NCI-H1105 treated with DMSO at 0.1 percent for 48 hours (cell line): ENCODE data around the gene CNDP1.
"Not testable (repeated sequence)": the region's sequence is repeated elsewhere in the genome, so short reads cannot be mapped to it uniquely, and the experiment has no call there.

Source experiments
- DNase-seq: peaks from one replicate; lab custom pipeline; 2025; lab: John Stamatoyannopoulos, UW

Gene CNDP1

DNA sequence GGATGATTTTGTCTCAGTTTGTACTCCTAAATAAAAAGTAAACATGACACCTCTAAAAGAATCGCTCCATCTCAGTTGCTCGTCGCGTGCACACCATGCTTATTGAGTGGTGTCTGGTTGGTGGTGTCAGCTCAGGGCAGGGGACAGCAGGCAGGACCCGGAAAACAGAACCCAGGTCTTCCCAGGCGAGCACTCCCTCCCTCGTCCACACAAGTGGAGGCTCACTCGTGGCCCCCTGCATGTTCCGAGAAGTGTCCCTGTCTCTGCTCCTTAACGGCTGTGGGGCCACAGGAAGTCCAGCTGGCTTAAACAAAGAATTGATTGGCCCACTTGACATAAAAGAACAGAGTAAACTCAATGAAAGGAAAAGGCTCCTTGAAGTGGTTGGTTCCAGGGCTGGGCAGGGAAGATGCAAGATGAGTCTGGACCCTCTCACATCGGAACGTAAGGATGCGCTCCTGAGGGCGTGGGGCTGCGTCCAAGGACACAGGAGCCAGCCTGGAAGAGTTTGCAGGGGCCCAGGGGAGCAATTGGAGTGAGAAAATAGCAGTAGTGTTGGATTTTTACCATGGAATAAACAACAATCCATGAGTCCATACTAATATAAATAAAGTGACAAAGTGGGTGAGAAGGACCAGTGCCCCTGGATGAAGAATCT is 13.1 kb upstream of the CNDP1 start:
- no peak for DNase-seq

DNA sequence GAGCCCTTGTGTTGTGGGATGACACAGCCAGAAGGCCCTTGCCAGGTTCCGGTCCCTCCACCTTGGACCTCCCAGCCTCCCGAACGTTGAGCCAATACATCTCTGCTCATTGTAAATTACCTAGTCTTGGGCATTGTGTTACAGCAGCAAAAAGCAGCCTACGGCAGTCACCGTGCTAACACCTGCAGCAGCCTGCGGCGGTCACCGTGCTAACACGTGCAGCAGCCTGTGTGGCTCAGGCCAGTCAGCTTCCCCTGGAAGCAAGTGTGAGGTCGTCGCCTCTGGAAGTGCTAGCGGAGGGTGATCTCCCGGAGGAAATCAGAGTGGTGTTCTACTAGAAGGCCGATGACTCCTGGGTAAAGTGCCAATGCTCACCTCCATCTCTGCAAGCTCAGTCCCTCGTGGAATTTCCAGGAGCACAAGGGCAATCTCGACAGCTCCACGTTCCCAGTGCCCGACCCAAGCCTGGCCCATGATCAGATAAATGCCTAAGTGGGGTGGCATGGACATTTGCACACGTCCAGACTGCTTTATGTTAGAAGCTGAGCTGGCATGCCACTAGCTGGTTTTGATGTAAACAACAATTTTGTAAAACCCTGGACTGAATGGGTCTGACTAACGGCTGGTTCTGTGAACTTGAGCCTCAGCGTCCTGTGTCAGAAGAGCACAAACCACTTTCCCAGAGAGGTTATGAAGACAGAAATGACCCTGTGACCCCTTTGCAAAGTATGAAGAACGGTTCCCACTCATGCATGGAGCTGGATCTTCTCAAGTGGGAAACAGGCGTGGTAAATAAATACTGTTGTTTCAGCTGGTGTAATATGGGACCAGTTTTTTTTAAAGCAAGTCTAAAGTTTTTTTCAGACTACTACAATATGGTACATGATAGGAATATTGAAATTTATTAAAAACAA is 11.4 kb upstream of the CNDP1 start:
- DNase-seq: no peak

DNA sequence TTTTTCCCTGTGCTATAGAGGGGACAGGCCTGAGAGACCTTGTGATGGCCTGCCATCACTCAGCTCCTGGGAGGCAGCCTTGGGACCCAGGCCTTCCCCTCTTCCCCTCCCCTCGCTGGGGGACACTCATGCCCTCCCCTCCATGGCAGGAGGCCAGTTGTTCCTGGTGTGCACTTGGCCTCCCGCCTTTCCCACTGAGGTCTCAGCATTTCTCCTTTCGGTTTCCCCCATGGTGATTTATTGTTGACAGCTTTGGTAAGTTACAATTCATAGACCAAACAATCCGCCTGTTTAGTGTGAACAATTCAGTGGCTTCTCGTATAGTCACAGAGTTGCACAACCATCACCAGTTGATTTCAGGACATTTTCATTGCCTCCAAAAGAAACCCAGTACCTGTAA is 10.2 kb upstream of the CNDP1 start:
- peak; percentile 60 for DNase-seq

DNA sequence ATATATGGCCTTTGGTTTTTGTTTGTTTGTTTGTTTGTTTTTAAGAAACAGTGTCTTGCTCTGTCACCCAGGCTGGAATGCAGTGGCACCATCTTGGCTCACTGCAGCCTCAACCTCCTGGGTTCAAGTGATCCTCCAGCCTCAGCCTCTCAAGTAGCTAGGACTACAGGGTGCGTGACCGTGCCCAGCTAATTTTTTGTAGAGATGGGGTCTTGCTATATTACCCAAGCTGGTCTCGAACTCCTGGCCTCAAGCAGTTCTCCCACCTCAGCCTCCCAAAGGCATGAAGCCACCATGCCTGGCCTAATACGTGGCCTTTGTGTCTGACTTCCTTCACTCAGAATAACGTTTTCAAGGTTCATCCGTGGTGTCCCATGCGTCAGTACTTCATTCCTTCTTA is 9.4 kb upstream of the CNDP1 start:
- DNase-seq: not testable (repeated sequence)

DNA sequence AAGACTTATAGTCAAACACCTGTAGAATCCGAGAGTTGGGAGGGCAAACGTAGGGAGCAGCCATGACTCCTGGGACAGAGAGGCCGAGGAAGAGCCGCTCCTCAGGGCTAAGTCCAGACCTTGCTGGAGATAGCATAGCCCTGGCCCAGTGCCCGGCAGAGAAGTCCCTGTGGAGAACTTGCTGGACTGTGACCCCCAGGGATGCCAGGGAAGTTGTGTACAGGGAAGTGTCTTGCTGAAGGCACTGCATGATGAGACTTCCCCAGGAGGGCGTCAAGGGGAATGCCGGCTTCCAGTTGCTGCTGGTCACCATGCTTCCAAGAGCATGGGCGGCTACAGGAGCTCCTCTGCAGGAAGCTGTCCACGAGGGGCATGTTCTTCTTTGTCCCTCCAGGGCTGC is 8.6 kb upstream of the CNDP1 start:
- DNase-seq: no peak

DNA sequence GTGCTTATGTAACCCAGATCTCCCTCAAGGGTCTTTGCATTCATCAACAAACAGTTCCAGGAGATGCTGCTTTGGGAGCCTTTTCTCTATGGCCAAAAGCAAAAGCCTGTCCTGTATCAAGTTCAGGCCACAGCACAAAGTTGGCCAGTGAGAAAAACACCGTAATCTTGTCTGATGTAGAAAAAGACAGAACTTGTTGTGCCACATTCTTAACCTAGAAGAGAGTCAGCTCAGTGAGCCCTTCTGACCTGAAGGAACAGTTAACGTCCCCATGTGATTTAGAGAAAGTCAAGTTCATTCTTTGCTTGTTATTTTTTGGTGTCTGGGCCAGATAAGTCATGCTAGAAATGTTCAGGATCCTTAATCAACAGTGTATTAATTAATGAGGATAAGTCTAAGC is 7.8 kb upstream of the CNDP1 start:
- no peak for DNase-seq

DNA sequence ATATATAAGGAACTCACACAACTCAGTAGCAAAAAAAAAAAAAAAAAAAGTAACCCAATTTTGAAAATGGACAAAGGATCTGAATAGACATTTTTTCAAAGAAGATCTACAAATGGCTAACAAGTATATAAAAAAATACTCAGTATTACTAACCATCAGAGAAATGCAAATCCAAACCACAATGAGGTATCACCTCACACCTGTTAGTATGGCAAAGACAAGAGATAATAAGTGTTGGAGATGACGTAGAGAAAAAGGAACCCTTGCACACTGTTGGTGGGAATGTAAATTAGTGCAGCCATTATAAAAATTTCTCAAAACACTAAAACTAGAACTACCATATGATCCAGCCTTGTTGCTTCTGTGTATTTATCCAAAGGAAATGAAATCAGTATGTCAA is 5.8 kb upstream of the CNDP1 start:
- no peak for DNase-seq

DNA sequence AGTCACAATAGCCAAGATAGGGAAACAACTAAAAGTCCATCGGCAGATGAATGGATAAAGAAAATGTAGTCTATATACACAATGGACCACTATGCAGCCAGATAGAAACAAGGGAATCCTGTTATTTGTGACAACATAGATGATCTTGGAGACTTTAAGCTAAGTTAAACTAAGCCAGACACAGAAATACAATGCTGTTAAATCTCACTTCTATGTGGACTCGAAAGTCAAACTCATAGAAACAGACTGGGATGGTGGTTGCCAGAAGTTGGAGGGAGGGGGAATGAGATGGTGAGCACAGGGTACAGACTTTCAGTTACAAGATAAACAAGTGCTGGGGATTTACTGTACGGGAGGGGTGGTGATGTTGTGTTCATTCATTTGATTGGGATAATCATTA is 5.4 kb upstream of the CNDP1 start:
- no peak for DNase-seq

DNA sequence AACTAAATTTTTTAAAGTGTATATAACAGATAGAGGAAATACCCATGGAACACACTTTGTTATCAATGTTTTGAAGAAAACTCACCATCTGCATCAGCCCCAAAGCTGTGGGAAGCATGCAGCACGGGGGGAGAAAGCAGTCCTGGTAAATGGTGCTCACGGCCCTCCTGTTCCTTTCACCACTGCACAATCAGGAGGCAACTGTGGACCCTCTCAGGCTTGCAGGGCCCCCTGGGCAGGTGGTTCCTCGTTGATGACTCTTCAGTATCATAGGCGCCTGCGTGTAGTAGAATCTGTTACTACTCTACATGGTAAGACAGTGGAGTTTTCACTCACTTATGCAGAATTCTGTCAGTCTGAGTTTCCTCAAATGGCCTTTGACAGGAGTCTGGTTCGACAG is 4.9 kb upstream of the CNDP1 start:
- DNase-seq: no peak

DNA sequence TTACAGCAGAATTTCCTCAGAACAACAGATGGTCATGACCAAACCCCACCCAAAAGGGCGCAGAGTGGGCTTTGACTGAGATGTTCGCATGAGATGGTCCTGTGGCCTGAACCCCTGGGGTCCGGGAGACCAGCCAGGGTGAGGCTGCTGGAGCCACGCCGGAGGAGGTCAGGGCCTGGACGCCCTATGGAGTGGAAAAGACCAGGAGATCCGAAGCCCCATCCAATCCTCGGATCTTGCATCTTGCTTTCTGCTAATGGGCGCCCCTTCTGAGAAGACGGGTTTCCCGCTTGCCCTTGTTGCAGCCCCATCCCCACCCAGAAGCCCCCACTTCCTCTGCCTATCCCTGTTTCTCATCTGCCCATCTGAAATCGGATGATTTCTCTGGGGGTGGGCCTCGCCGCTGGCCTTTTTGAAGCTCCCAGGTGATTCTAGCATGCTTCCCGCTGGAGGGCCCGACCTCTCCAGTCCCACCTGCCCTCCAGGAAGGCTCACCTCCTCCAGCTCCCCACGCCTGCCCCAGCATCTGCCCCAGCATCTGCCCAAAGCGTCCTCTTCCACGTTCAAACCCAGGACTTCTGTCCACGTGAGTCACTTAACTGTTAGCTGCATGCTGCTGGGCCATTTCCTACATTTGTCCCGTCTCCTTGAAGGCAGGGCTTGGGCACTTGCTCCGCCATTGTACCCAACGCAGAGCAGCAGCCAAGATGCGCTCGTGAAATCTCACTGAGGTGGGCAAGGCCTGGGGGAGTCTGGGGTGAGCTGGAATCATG is 4.3 kb upstream of the CNDP1 start:
- DNase-seq: no peak

DNA sequence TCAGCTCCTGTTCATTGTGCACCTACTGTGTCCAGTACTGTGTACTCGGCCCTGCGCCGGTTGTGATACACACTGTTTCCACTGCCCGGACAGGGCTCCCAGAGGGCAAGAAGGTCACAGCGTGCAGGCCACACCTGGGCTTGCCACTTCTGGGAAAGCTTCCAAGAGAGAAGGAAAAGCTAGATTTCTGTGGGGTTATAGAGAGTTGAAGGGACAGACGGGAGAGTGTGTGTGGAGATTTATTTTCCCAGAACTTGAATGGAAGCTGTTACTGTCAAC is 3.8 kb upstream of the CNDP1 start:
- no peak for DNase-seq

DNA sequence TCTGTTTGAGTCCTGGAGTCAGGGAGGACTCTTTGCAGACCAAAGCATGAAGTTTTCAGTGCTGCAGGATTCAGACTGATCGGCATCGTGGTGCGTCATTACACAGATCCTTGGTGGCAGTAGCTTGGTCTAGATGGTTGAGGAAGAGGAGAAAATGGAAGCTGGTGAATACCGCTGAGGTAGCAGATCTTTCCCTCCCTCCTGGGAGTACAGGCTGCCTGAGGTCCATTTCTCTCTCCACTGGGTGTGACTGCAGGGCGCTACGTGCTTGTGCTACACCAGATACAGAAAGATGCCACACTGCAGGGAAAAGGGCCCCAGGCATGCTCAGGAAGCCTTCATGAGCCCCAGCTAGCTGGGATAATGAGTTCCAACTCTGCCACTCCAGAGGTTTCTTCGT is 3.3 kb upstream of the CNDP1 start:
- DNase-seq: no peak

DNA sequence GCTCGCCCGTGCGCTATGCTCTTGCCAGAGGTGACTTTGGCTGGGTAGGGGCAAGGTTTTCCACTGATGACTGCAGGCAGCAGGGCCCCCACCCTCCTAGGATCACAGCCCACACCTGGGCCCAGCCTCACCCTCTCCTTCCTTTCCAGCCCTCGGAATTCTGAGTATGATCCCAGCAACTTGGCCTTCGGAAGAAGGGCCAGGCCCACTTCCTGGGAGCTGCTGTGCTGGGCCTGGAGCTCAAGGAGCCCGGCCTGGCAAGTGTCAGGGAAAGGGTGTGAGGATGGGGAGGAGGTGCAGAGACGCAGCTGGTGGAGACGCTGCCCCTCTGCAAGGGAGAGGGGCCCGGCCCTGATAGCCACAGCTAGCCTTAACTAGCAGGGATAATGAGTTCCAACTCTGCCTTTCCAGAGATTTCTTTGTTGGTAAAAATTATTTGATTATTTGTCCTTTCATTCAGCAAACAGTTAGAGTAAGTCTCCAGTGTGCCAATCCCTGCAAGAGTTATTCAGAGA is 1.7 kb upstream of the CNDP1 start:
- DNase-seq: no peak

DNA sequence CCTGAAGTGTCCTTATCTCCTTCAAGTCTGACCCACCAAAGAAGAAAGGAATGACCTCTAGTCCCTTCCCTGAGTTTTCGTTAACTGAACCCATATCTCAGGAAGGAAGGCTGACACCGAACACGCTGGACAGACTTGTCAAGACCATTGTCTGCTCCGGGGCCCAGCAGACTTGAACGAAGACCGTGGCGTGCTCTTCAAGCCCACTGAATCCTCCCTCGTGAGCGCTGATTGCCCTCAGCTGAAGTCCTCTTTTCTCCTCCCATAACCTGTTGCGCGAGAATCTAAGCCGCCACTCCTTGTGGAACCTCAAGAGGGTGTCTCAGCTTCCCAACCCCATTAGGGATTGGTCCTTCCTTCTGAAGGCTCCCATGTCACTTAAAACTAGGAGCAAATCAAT is 634 bp upstream of the CNDP1 start:
- no peak for DNase-seq

DNA sequence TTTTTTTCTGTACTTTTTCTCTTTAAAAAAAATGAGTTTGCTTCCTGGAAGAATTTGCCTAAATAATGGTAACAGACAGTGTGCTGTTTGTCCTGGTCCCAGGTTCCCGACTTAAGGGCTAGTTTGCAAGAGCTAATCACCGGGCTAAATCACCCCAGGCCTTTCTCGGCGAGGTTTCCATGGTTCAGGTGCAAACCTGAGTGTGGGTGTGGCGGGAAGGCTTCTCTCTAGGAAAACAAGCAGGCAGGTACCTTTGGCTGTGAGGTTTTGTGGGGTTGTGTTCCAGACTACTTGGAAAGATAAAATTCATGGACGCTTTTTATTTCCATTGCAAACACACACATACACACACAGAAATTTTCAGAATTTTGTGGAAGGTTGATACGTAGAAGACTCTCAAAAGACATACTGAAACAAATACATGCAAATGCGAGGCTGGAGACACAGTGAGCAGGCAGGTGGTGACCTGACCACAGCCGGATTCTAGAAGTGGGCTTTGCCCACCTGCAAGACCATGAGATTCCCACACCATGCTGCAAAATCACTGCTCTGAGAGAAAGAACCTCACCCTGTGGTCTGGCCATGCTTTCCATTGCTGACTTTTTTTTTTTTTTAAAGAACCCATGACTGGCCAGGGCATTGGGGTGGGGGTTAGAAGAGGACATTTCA is 815 bp downstream of the CNDP1 start:
- DNase-seq: no peak

DNA sequence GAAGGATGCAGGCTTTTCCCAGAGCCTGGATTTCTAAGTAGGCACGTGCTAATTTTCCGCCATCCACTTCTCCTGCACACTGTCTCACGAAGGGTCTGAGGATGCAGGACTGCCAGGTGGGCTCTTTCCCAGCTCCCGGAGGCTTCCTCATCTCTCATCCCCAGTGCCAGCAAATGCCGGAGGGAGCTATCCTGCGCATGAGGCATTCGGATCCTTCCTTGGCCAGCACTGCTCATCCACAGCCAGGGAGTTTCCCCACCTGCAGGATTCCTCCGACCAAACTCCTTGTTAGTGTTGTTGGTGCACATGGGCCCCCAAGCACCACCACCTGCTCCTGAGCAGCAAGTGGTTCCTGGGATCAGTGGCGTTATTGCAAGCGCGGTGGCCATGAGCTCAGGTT is 5.0 kb downstream of the CNDP1 start:
- DNase-seq: no peak

DNA sequence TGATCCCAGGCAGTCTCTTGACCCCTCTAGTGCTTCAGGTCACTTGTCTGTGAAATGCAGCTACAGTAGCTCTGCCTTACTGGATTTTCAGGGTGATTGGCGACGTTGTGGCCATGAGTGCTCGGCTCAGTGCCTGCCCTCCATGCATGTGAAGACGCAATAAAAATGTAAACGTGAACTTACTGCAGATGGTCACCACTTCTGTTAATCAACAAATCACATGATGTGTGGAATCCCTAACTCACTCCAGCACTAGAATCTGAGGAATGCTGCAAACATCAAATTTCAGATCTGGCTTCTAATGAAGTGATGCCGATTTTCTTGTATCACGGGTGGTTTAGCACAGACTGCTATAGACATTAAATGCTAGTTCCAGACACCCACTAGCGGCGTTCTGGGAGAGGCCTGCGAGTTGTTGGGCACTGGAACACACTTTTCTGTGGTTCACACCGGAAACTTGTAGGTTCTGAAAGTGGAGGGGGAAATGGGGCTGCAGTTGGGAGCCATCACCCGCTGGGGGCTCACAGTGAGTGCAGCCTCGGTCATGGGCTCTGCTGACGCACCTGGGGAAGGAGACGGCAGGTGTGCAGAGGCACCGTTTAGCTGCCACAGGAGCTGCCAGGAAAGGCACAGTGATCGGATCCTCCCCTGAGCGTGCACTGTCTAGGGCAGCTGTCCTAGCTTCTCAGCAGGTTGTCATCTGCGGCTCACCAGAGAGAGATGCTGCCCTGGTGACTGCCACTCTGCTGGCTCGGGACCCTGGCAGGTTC is 6.5 kb downstream of the CNDP1 start:
- no peak for DNase-seq

DNA sequence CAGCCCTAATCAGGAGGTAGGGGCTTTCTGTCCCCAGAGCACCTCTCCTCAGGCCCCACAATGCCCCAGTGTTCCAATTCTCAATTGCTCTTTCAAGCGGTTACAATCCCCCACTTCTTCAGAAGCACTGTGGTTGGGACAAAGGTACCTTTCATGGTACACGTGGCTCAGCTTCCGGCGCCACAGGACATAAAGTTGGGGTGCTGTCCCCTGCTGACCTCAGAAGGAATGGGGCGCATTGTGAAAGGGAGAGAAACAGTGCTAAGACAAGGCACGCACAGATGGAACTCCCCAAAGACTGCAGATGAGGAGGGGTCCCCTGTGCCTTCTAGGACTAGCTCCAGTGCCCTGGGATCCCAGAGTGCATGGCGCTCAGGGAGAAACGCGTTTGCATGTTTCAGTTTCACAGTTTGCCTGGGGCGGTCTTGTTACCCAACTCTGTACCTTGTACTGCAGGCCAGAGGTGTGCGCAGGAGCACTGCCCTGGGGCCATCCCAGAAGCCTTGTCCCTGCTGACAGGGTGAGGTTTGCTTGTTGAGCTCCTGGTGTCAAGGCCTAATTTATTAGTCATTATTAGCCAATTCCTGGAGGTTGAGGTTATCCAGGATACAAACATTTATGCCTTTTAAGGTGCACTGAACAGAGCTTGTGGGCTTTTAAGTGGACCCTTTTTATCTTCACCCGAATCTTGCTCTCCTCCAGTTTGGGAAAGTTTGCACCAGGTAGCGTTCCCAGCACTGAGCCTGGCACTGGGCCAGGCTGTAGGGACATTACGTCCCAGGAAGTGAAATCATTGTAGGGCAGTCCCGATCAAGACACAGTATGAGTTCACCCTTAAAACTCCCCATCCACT is 7.6 kb downstream of the CNDP1 start:
- DNase-seq: no peak

DNA sequence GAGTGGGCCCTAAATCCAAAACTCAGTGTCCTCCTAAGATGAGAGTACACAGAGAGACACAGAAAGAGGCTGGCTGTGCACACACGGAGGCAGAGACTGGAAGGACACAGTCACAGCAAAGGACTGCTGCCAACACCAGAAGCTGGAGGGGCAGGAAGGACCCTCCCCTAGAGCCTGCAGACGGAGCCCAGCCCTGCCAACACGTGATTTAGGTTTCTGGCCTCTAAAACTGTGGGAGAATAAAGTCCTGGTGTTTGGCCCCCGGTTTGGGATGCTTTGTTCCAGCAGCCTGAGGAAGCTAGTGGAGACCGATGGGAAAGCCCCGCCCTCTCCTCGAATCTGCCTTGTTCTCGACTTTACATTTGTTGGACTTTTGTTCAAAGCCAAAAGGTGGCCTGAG is 10.6 kb downstream of the CNDP1 start:
- no peak for DNase-seq

DNA sequence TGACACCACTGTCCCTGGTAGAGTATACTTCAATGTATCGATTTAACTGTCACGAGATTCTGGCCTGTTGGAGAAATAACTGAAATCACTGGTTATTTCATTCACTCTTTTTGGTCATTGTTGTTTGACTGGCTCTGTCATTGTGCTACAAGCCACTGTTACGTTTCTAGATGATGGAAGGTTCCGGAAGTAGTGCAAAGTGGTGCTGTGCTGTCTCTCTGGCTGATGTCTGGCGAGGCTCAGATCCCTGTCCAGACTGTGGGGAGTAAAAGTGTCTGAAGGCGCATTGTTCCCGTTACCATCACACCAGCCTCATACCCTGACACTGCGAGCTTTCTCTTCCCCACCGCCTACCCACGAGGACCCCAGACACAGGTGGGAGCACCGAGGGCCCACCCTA is 11.7 kb downstream of the CNDP1 start:
- DNase-seq: no peak
